Loucy (cell line): ENCODE measurements around the gene PGF.

Experiments used
- H2AFZ ChIP-seq: fragments of 200-600 bp; sonication (generic); 2 replicates; pipeline ENCODE4 v1.6.0; 2016; ENCODE audit warnings: antibody characterized with exemption, mild to moderate bottlenecking, low read length, moderate library complexity
- H3F3A ChIP-seq: fragments of 200-600 bp; 2 replicates; pipeline ENCODE4 v1.6.0; 2016; ENCODE audit warnings: antibody characterized with exemption, low read depth, mild to moderate bottlenecking
- H3K27me3 ChIP-seq: fragments of 200-600 bp; sonication (generic); 2 replicates; pipeline ENCODE4 v1.6.1; 2014; ENCODE audit warnings: low read length, mild to moderate bottlenecking; ENCODE audit not compliant: insufficient read depth, poor library complexity, severe bottlenecking
- H3K36me3 ChIP-seq: fragments of 200-600 bp; sonication (generic); 2 replicates; pipeline ENCODE4 v1.6.1; 2016; ENCODE audit warnings: low read length; ENCODE audit not compliant: insufficient read depth
- H3K4me1 ChIP-seq: fragments of 200-600 bp; sonication (generic); 2 replicates; pipeline ENCODE4 v1.5.1; 2014; ENCODE audit warnings: low read length, mild to moderate bottlenecking; ENCODE audit not compliant: insufficient read depth, poor library complexity, severe bottlenecking
- H3K4me2 ChIP-seq: fragments of 200-600 bp; sonication (generic); 2 replicates; pipeline ENCODE4 v1.6.0; 2014; ENCODE audit warnings: antibody characterized with exemption, low read length, low read depth, mild to moderate bottlenecking; ENCODE audit not compliant: poor library complexity, severe bottlenecking
- H3K4me3 ChIP-seq: fragments of 200-600 bp; sonication (generic); 2 replicates; pipeline ENCODE4 v1.5.1; 2014; ENCODE audit warnings: low read length, mild to moderate bottlenecking, mixed read lengths; ENCODE audit not compliant: poor library complexity, severe bottlenecking
- H3K79me2 ChIP-seq: fragments of 200-600 bp; sonication (generic); 2 replicates; pipeline ENCODE4 v1.6.1; 2014; ENCODE audit warnings: low read length; ENCODE audit not compliant: insufficient read depth
- H3K9ac ChIP-seq: fragments of 200-600 bp; sonication (generic); 2 replicates; pipeline ENCODE4 v1.6.0; 2014; ENCODE audit warnings: mild to moderate bottlenecking, low read depth, low read length, moderate library complexity; ENCODE audit not compliant: poor library complexity, severe bottlenecking
- H3K9me2 ChIP-seq: fragments of 200-600 bp; sonication (generic); replicated peaks from 2 replicates; pipeline ENCODE4 v1.6.1; 2016; ENCODE audit warnings: low read depth, low read length, mixed read lengths
- H3K9me3 ChIP-seq: fragments of 200-600 bp; sonication (generic); 2 replicates; pipeline ENCODE4 v1.6.1; 2014; ENCODE audit warnings: mild to moderate bottlenecking, antibody characterized with exemption, low read length, low read depth; ENCODE audit not compliant: insufficient read depth
- H4K20me1 ChIP-seq: fragments of 200-600 bp; sonication (generic); 2 replicates; pipeline ENCODE4 v1.6.0; 2014; ENCODE audit warnings: antibody characterized with exemption, low read length, mild to moderate bottlenecking; ENCODE audit not compliant: insufficient read depth, poor library complexity, severe bottlenecking
- CTCF ChIP-seq: fragments of 200-600 bp; sonication (generic); conservative IDR thresholded peaks from 2 replicates; pipeline ENCODE4 v1.5.1; 2014; ENCODE audit warnings: mild to moderate bottlenecking, antibody characterized with exemption, low read length
- EZH2phosphoT487 ChIP-seq: fragments of 200-600 bp; IDR thresholded peaks from 2 replicates; pipeline ENCODE4 v1.6.1; 2018; ENCODE audit warnings: antibody characterized with exemption, mild to moderate bottlenecking, moderate library complexity, borderline replicate concordance

Gene PGF

GRCh38 chr14:74912111-74912510, 43.3 kb downstream of the PGF start:
- H4K20me1 ChIP-seq, result no peaks in the 10 kb centered on the region
- TF ChIP-seq EZH2phosphoT487 (no peak), CTCF (no peak)

GRCh38 chr14:74911704-74912103, 43.7 kb downstream of the PGF start:
- no peaks in the 10 kb centered on the region for H3K27me3 ChIP-seq
- H3K9me2 ChIP-seq, result no peaks in the 10 kb centered on the region
- H2AFZ ChIP-seq, result no peak overlapping the region
- H3K4me1 ChIP-seq, result no peaks in the 10 kb centered on the region
- TF ChIP-seq EZH2phosphoT487, result no peak
- TF ChIP-seq CTCF, result no peak
- H3K4me2 ChIP-seq, result no peak overlapping the region
- H4K20me1 ChIP-seq, result no peaks in the 10 kb centered on the region
- no peaks in the 10 kb centered on the region; the same call in 1 of the 2 replicates for H3K36me3 ChIP-seq
- H3F3A ChIP-seq, result no peaks in the 10 kb centered on the region
- no peaks in the 10 kb centered on the region for H3K79me2 ChIP-seq
- H3K9me3 ChIP-seq, result no peaks in the 10 kb centered on the region
- no peak overlapping the region for H3K4me3 ChIP-seq
- H3K9ac ChIP-seq, result no peak overlapping the region

More at GRCh38 chr14:74912111-74912510, 43.3 kb downstream of the PGF start:
- H3F3A ChIP-seq, result no peaks in the 10 kb centered on the region
- no peak overlapping the region for H3K9ac ChIP-seq
- no peaks in the 10 kb centered on the region for H3K79me2 ChIP-seq
- H3K36me3 ChIP-seq, result no peaks in the 10 kb centered on the region
- no peak overlapping the region for H3K4me2 ChIP-seq
- no peak overlapping the region for H3K4me3 ChIP-seq
- H3K4me1 ChIP-seq, result no peaks in the 10 kb centered on the region
- H3K27me3 ChIP-seq, result no peaks in the 10 kb centered on the region
- H2AFZ ChIP-seq, result 0 out of 2 replicates have a peak overlapping the region, but pooled peaks have one; percentile 22
- no peaks in the 10 kb centered on the region for H3K9me3 ChIP-seq
- H3K9me2 ChIP-seq, result no peaks in the 10 kb centered on the region

- no peaks in the 10 kb centered on the region for H3K9me3 ChIP-seq
- H3K9me2 ChIP-seq, result no peaks in the 10 kb centered on the region
- H3K4me2 ChIP-seq, result no peak overlapping the region
These were observed 44.2 kb downstream of the PGF start for GRCh38 chr14:74911221-74911620.

More at GRCh38 chr14:74911221-74911620, 44.2 kb downstream of the PGF start:
- Histone ChIP-seq H3K4me1 (no peaks in the 10 kb centered on the region), H3F3A (no peaks in the 10 kb centered on the region), H2AFZ (no peak overlapping the region), H3K4me3 (no peak overlapping the region), H3K9ac (no peak overlapping the region), H4K20me1 (no peaks in the 10 kb centered on the region), H3K27me3 (no peaks in the 10 kb centered on the region), H3K79me2 (no peaks in the 10 kb centered on the region), H3K36me3 (no peaks in the 10 kb centered on the region; the same call in 1 of the 2 replicates)
- TF ChIP-seq CTCF (no peak), EZH2phosphoT487 (no peak)
